ENCODE measurements around the gene ADAMTS6.
"Not testable (repeated sequence)": the region's sequence is repeated elsewhere in the genome, so short reads cannot be mapped to it uniquely, and the experiment has no call there.

ADAMTS6 gene

DNA sequence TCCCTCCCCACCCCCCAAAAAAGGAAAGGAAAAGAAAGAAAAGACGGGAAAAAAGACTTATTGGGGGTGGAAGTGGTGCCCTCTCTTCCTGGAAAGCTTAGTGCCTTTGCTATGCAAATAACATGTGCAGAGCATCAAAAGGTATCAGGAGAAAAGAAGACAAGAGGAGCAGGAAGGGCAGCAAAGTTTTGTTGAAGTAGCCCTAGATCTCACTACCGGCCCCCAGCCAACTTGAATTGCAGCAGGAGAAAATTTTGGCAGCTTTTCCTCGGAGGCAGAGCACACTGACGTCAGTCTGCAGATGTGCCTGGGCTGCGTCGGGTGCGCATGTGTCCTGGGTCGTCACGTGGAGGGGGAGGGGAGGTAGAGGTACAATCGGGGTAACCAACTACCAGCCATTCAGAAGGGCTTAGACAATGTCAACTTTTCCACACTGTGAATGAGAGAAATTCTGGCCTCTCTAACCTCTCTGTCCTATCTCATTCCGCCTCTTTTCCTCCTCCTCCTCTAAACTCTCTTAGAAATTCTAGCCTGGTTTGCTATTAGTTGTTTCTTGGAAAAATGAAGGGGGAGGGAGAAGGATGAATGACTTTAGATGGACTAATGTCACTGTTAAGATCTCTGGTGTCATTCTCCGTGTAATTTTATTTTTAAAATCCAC is at the start of gene ADAMTS6:
Gene ADAMTS6, minus strand, starts transcription at position 286 of the 661 bp plus-strand sequence. CDS start 8,247 bp downstream, outside the sequence.
- DNase-seq (ENCODE audit: low read depth), result peak; percentile 95

DNA sequence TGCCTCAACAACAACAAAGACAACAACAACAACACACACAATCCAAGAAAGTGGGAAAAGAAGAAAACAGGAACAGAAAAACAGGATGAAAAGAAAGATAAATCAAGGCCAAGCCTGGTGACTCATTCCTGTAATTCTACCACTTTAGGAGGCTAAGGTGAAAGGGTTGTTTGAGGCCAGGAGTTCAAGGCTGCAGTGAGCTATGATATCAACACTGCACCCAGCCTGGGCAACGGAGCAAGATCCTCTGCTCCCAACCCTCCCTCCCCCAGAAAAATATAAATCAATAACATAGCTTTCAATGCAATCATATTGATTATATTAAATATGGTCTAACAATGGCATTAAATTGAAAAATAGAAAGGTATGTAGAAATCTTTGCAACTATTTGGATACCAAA is 49.2 kb upstream of the ADAMTS6 start:
- no peak for DNase-seq (ENCODE audit: low read depth)

DNA sequence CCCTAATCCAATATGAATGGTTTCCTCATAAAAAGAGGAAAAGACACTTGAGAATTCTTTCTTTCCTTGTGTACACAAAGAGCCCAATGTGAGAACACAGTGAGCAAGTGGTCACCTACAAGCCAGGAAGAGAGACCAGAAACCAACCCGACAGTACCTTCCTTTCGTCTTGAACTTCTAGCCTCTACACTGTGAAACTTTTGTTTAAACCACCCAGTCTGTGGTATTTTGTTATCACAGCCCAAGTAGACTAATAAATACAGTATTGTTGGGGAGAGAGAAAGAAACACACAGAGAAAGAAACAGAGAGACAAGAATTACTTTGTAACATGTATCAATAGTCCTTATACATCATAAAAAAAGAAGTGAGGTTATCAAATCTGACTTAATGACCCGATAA is 44.0 kb upstream of the ADAMTS6 start:
- DNase-seq (ENCODE audit: low read depth), result no peak

DNA sequence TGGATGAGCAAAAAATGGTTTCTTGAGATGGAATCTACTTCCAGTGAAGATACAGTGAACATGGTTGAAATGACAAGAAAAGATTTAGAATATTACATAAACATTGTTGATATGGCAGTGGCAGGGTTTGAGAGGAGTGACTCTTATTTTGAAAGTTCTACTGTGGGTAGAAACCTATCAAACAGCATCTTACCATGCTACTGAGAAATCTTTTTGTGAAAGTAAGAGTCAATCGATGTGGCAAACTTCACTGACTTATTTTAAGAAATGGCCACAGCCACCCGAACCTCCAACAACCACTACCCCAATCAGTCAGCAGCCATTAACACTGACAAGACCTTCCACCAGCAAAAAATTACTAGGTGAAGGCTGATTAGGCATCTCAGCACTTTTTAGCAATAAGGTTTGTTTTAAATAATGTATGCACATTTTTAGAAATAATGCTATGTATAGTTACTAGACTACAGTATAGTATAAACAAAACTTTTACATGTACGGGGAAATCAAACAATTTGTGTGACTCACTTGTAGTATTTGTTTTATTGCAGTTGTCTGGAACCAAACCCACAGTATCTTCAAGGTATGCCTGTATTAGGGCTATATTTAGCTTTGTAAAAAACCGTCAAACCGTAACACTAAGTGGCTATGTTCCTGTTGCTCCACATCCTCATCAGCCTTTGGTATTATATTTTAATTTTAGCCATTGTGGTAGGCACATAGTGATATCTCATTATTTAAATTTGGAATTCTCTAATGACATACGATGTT is 30.6 kb upstream of the ADAMTS6 start:
- DNase-seq (ENCODE audit: low read depth), result no peak

GRCh38 chr5:65508978-65509377 is 27.3 kb upstream of the ADAMTS6 start:
- no peak for DNase-seq (ENCODE audit: low read depth)

- DNase-seq (ENCODE audit: low read depth), result peak; percentile 58
Measured at GRCh38 chr5:65506961-65507360, 25.2 kb upstream of the ADAMTS6 start.

- no peak for DNase-seq (ENCODE audit: low read depth)
Measured at GRCh38 chr5:65489119-65489518, 7.4 kb upstream of the ADAMTS6 start.

- not testable (repeated sequence) for DNase-seq (ENCODE audit: low read depth)
Measured at GRCh38 chr5:65488038-65488687, 6.4 kb upstream of the ADAMTS6 start.

DNA sequence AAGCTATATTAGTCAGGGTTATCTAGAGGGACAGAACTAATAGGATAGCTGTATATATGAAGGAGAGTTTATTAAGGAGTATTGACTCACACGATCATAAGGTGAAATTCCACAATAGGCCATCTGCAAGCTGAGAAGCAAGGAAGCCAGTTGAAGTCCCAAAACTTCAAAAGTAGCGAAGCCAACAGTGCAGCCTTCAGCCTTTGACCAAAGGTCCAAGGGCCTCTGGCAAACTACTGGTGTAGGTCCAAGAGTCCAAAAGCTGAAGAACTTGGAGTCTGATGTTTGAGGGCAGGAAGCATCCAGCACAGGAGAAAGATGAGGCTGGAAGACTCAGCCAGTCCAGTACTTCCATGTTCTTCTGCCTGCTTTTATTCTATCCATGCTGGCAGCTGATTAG is 5.1 kb upstream of the ADAMTS6 start:
- DNase-seq (ENCODE audit: low read depth), result not testable (repeated sequence)

GRCh38 chr5:65485405-65485804 is 3.7 kb upstream of the ADAMTS6 start:
- no peak for DNase-seq (ENCODE audit: low read depth)

- DNase-seq (ENCODE audit: low read depth), result peak; percentile 49
Measured at GRCh38 chr5:65483546-65484346, 2.0 kb upstream of the ADAMTS6 start.

DNA sequence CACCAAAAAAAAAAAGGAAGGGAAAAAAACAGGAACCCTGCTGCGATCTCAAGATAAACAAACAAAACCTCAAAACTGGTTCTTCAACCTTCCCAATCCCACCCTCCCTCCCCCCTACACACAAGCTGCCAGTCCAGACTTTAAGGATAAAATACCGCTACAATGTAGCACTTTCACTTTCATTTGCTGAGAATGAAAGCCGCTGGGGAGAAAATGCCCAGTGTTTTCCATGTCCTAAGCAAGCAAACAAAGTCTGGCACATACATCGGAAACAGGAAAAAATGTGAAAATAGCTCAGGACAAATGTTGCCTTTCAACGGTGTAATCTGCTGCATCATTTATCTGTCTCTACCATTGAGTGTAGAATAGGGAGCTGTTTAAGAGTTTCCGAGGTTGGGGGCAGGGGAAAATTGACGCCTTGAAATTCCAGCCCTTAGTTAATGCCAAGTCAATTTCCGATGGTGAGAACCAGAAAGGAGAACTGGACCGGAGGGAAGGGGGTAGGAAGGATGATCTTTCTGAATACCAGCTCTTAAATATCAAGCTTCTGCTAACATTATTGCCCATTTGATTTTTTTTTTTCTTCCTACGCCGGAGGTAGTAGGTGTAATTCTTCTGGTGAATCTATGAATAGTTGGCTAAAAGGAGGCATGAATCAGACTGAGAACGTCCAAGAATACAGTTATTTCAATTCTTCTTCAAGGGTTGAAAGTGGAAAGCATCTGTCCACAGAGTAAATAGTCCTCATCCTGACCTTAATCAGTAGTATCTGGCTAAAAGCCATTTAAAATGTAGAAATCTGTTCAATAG is 1.2 kb upstream of the ADAMTS6 start:
- DNase-seq (ENCODE audit: low read depth), result peak; percentile 25

GRCh38 chr5:65482296-65482735 is 596 bp upstream of the ADAMTS6 start:
- DNase-seq (ENCODE audit: low read depth), result no peak

DNA sequence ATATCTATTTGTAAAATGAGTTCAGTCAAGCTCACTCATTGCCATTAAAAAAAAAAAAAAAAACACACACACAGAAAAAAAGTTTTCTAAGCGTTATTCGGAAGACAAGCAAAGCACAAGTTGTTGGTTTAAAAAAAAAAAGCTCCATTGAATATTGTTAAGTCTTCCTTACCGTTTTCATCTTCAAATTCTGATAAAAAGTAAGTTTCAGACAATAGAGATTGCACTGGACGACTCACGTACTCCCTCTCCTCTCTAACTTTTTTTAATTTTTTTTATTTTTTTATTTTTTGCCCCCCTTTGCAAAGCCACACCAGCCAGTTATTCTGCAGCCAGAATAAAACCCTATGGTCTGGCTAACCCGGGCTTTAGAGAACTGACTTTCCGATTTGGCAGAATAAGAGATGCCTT is 544 bp downstream of the ADAMTS6 start:
- DNase-seq (ENCODE audit: low read depth), result peak; percentile 2

GRCh38 chr5:65480306-65480865 is 1.3 kb downstream of the ADAMTS6 start:
- DNase-seq (ENCODE audit: low read depth), result peak; percentile 61

DNA sequence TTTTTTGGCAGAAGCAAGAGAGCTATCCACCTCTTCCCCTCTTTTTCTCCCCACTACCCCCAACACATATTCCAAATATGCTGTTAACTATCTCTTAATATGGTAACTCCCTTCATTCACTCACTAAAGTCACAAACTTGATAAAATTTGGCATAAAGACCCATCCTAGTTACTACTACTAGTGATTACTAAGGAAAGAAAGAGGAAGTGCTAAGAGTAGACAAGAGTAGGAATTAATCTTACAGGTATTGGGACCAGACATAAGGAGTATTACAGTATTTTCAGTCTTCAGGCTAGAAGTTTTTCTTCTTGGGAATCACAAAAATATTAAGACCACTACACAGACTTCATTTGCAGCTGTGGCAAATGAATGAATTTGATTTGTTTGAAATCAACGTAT is 2.2 kb downstream of the ADAMTS6 start:
- DNase-seq (ENCODE audit: low read depth), result no peak

DNA sequence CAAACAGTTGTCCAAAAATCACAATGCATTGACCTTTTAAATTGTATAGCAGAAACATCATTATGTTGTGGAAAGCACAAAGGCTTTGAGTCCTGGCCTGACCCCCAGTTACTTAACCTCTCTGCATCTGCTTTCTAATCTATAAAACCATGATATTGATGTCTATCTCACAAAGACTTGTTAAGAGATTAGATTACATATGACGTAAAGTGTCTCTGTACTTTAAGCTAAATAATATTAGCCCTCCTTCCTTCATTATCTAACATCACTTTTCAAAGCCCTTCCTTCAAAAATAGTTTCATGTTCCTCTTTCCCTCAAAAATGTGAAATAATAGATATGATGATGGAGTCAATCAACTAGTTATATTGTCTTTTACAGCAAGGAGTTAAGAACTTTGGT is 3.4 kb downstream of the ADAMTS6 start:
- no peak for DNase-seq (ENCODE audit: low read depth)

DNA sequence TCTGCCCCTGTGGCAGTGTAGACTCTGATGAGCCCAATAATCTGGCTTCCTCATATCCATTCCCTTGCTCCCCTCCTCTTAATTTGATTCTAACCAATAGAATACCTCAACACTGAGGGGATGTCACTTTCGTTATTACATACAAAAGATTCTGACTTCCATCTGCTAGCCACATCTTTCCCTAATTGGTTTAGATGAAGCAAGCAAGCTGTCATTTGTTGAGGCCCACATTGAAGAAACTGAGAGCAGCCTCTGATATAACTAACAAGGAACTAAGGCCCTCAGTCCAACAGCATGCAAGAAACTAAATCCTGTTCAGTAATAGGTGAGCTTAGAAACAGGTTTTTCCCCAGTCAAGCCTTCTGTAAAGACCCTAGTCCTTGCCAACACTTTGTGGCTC is 5.8 kb downstream of the ADAMTS6 start:
- DNase-seq (ENCODE audit: low read depth), result no peak

- DNase-seq (ENCODE audit: low read depth), result no peak
Measured at GRCh38 chr5:65475336-65475735, 6.4 kb downstream of the ADAMTS6 start.

GRCh38 chr5:65474130-65474711 is 7.5 kb downstream of the ADAMTS6 start:
- DNase-seq (ENCODE audit: low read depth), result no peak

- peak; percentile 4 for DNase-seq (ENCODE audit: low read depth)
Measured at GRCh38 chr5:65468633-65469032, 13.1 kb downstream of the ADAMTS6 start.

Measured in GM04504 (cell line).